ENCODE data around the gene HEG1. TPM values are rescaled to one million over a fixed set of nuclear protein-coding genes. Genes with fewer than 3 reads are reported as not detected.
A peak's percentile ranks its signal among the peaks of the same experiment; 100 is the strongest.

HEG1 gene
- total and polyA plus RNA-seq, 4 donors = 20.2 to 32.5 (median 26.3) TPM

DNA sequence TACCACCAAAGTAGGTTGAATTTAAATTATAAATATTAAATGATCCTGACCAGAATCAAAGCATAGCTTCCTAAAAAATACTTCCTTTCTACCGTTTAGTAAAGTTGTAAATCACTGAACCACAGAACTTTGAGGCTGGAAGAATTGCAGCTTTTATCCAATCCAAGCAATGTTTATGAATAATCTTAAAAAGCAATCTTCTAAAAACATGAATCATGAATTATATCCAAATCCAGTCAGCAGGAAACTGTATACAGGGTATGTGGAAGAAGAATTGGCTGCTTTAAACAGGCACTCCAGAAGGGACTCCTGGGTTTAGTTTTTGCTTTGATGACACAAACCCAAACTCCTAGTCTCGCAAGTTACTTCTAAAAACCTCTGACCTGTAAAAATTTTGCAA lies 30.2 kb downstream of the HEG1 start:
- Histone ChIP-seq H3K4me3 (ENCODE audit: low read depth, low read length) (no peak overlapping the region), H3K27me3 (ENCODE audit: control insufficient read depth, insufficient read depth, low read length) (no peaks in the 10 kb centered on the region), H3K9me3 (ENCODE audit: control insufficient read depth, insufficient read depth, low read length) (no peaks in the 10 kb centered on the region), H3K27ac (ENCODE audit: low read depth, low read length) (no peak overlapping the region), H3K4me1 (ENCODE audit: control insufficient read depth, insufficient read depth, low read length) (peaks cover 6% of the 10 kb centered on the region), H3K36me3 (ENCODE audit: control insufficient read depth, insufficient read depth, low read length) (peaks cover 3% of the 10 kb centered on the region)
- 100% methylated on average over 1 of the region's 2 CpGs for WGBS (ENCODE audit: insufficient coverage)
- no peak for DNase-seq (ENCODE audit: low read depth in 4 of 6, low spot score in 6 of 6)

DNA sequence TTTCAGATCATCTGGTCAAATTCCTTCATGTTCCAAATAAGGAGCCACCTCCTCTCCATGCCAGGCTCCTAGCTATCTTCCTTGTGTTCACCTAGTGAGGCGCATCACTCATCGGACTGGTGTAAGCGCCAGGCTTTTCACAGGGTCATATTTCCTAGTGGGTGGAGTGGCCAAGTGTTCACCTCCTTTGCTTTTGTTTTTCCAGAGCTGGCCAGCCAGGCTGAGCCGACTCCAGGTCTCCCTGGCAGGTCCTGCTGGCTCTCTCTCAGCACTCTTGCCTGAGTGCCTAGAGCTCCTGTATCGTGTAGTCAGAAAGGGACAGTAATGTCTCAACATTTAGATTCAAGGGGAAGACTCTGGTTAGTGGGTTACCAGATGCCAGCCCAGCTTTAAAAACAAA lies 31.0 kb downstream of the HEG1 start:
- no peaks in the 10 kb centered on the region for H3K9me3 ChIP-seq (ENCODE audit: control insufficient read depth, insufficient read depth, low read length)
- WGBS (ENCODE audit: insufficient coverage) = 60% methylated on average over 4 of the region's 5 CpGs
- peaks cover 3% of the 10 kb centered on the region for H3K36me3 ChIP-seq (ENCODE audit: control insufficient read depth, insufficient read depth, low read length)
- peak in 1 of 6 donors; percentile 28 for DNase-seq (ENCODE audit: low read depth in 4 of 6, low spot score in 6 of 6)
- no peaks in the 10 kb centered on the region for H3K27me3 ChIP-seq (ENCODE audit: control insufficient read depth, insufficient read depth, low read length)
- H3K4me1 ChIP-seq (ENCODE audit: control insufficient read depth, insufficient read depth, low read length) = peaks cover 6% of the 10 kb centered on the region
- H3K27ac ChIP-seq (ENCODE audit: low read depth, low read length) = peak overlapping the region; percentile 19
- H3K4me3 ChIP-seq (ENCODE audit: low read depth, low read length) = no peak overlapping the region

GRCh38 chr3:125023833-125024555 lies 31.8 kb downstream of the HEG1 start:
- Histone ChIP-seq H3K9me3 (ENCODE audit: control insufficient read depth, insufficient read depth, low read length) (no peaks in the 10 kb centered on the region), H3K36me3 (ENCODE audit: control insufficient read depth, insufficient read depth, low read length) (peaks cover 3% of the 10 kb centered on the region), H3K27me3 (ENCODE audit: control insufficient read depth, insufficient read depth, low read length) (no peaks in the 10 kb centered on the region), H3K27ac (ENCODE audit: low read depth, low read length) (no peak overlapping the region), H3K4me3 (ENCODE audit: low read depth, low read length) (no peak overlapping the region), H3K4me1 (ENCODE audit: control insufficient read depth, insufficient read depth, low read length) (peaks cover 6% of the 10 kb centered on the region)
- no peak for DNase-seq (ENCODE audit: low read depth in 4 of 6, low spot score in 6 of 6)
- WGBS (ENCODE audit: insufficient coverage) = 97% methylated on average over 6 of the region's 8 CpGs

DNA sequence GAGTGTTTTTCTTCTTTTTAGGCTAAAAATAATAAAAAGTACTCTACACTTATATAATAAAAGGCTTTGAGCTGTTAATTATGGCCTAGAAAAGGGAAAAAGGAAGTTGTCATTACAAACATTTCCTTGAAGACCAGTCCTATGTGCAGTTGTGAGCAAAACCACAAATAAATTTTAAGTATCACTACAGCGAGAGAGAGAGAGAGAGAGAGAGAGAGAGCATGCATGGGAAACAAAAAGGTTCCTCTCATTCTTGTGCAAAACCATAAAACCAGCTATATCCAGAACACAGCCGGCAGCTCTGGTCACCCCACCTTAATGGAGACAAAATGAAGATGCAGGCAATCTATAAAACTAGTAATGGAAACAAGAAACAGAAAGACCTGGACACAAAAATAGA lies 33.6 kb downstream of the HEG1 start:
- Histone ChIP-seq H3K9me3 (ENCODE audit: control insufficient read depth, insufficient read depth, low read length) (no peaks in the 10 kb centered on the region), H3K27me3 (ENCODE audit: control insufficient read depth, insufficient read depth, low read length) (no peaks in the 10 kb centered on the region), H3K27ac (ENCODE audit: low read depth, low read length) (no peak overlapping the region), H3K4me1 (ENCODE audit: control insufficient read depth, insufficient read depth, low read length) (peaks cover 6% of the 10 kb centered on the region), H3K36me3 (ENCODE audit: control insufficient read depth, insufficient read depth, low read length) (no peaks in the 10 kb centered on the region), H3K4me3 (ENCODE audit: low read depth, low read length) (no peak overlapping the region)
- WGBS (ENCODE audit: insufficient coverage) = no CpG with 5 or more reads among the region's 2 CpGs
- no peak for DNase-seq (ENCODE audit: low read depth in 4 of 6, low spot score in 6 of 6)

GRCh38 chr3:125019271-125019670 lies 36.5 kb downstream of the HEG1 start:
- 94% methylated on average over 3 of the region's 3 CpGs for WGBS (ENCODE audit: insufficient coverage)
- H3K27me3 ChIP-seq (ENCODE audit: control insufficient read depth, insufficient read depth, low read length) = no peaks in the 10 kb centered on the region
- DNase-seq (ENCODE audit: low read depth in 4 of 6, low spot score in 6 of 6) = no peak
- H3K36me3 ChIP-seq (ENCODE audit: control insufficient read depth, insufficient read depth, low read length) = peaks cover 5% of the 10 kb centered on the region
- H3K9me3 ChIP-seq (ENCODE audit: control insufficient read depth, insufficient read depth, low read length) = no peaks in the 10 kb centered on the region
- no peaks in the 10 kb centered on the region for H3K4me1 ChIP-seq (ENCODE audit: control insufficient read depth, insufficient read depth, low read length)
- H3K27ac ChIP-seq (ENCODE audit: low read depth, low read length) = no peak overlapping the region
- no peak overlapping the region for H3K4me3 ChIP-seq (ENCODE audit: low read depth, low read length)

DNA sequence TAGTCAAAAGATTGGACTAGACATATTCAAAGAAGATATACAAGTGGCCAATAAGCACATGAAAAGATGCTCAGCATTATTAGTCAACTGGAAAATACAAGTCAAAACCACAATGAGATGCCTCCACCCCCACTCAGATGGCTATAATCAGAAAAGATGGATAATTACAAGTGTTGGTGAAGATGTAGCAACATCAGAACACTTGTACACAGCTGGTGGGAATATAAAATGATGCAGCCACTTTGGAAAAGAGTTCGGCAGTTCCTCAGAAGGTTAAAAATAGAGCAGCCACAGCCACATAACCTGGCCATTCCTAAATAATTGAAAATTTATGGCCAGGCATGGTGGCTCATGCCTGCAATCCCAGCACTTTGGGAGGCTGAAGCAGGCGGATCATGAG lies 38.4 kb downstream of the HEG1 start:
- no peaks in the 10 kb centered on the region for H3K4me1 ChIP-seq (ENCODE audit: control insufficient read depth, insufficient read depth, low read length)
- H3K27ac ChIP-seq (ENCODE audit: low read depth, low read length) = no peak overlapping the region
- 100% methylated on average over 1 of the region's 2 CpGs for WGBS (ENCODE audit: insufficient coverage)

DNA sequence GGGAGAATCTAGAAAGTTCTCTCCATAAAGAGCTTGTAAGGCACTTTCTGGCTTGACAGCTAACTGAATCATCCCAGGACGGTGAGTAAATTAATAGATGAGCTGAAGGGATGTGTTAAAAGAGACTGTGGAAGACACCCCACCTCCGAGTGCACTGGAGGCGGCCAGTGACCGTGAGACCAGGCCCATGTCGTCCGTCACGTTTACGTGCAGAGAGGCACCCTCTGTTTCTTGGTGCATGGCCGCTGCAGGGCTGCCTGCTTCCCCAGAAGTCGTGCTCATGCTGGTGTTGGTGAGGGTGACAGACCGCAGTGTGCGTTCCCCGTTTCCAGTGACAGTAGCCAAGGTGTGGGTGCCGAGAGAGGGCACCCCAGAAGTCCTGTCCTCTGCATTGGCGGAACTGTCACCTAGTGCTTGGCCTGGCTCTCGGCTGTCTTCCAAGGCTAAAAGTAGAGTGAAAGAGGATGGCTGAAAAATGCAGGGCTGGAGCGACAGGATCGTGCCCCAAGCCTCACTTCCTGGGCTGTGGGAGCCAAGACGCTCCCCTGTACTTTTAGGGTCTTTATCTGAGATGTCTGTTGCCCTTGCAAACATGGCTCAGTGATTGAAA lies 41.1 kb downstream of the HEG1 start:
- 88% methylated on average over 19 of the region's 19 CpGs for WGBS (ENCODE audit: insufficient coverage)
- H3K4me1 ChIP-seq (ENCODE audit: control insufficient read depth, insufficient read depth, low read length) = no peaks in the 10 kb centered on the region
- no peak for DNase-seq (ENCODE audit: low read depth in 4 of 6, low spot score in 6 of 6)
- H3K36me3 ChIP-seq (ENCODE audit: control insufficient read depth, insufficient read depth, low read length) = peaks cover 20% of the 10 kb centered on the region
- H3K27me3 ChIP-seq (ENCODE audit: control insufficient read depth, insufficient read depth, low read length) = no peaks in the 10 kb centered on the region
- no peak overlapping the region for H3K27ac ChIP-seq (ENCODE audit: low read depth, low read length)
- H3K4me3 ChIP-seq (ENCODE audit: low read depth, low read length) = no peak overlapping the region
- H3K9me3 ChIP-seq (ENCODE audit: control insufficient read depth, insufficient read depth, low read length) = no peaks in the 10 kb centered on the region

More for the DNA sequence above, 38.4 kb downstream of the HEG1 start:
- Histone ChIP-seq H3K27me3 (ENCODE audit: control insufficient read depth, insufficient read depth, low read length) (no peaks in the 10 kb centered on the region), H3K4me3 (ENCODE audit: low read depth, low read length) (no peak overlapping the region), H3K9me3 (ENCODE audit: control insufficient read depth, insufficient read depth, low read length) (no peaks in the 10 kb centered on the region), H3K36me3 (ENCODE audit: control insufficient read depth, insufficient read depth, low read length) (peaks cover 15% of the 10 kb centered on the region)
- no peak for DNase-seq (ENCODE audit: low read depth in 4 of 6, low spot score in 6 of 6)

DNA sequence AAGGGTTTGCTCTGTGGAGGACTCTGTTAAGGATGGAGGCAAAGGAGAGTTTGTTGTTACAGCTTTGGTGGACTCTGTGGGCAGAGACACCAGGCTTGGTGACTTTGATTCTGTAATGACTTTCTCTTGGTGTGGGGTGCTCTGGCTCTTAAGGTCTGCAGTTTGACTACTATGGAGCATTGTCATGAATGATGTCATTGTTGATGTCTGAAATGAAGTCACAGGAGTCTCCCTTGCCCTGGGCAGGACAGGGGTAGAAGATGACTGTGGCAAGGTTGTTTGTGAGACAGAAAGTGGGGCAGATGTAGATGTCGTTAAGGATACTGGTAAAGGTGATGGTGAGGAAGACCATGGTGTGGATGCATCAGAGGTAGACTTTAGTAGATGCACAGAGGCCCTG lies 42.7 kb downstream of the HEG1 start:
- H3K27ac ChIP-seq (ENCODE audit: low read depth, low read length) = no peak overlapping the region
- no peaks in the 10 kb centered on the region for H3K9me3 ChIP-seq (ENCODE audit: control insufficient read depth, insufficient read depth, low read length)
- WGBS (ENCODE audit: insufficient coverage) = 90% methylated on average over 1 of the region's 1 CpG
- no peaks in the 10 kb centered on the region for H3K4me1 ChIP-seq (ENCODE audit: control insufficient read depth, insufficient read depth, low read length)
- no peak overlapping the region for H3K4me3 ChIP-seq (ENCODE audit: low read depth, low read length)
- H3K27me3 ChIP-seq (ENCODE audit: control insufficient read depth, insufficient read depth, low read length) = no peaks in the 10 kb centered on the region
- H3K36me3 ChIP-seq (ENCODE audit: control insufficient read depth, insufficient read depth, low read length) = peaks cover 20% of the 10 kb centered on the region
- no peak for DNase-seq (ENCODE audit: low read depth in 4 of 6, low spot score in 6 of 6)

GRCh38 chr3:125011941-125012340 lies 43.9 kb downstream of the HEG1 start:
- no peaks in the 10 kb centered on the region for H3K27me3 ChIP-seq (ENCODE audit: control insufficient read depth, insufficient read depth, low read length)
- no peaks in the 10 kb centered on the region for H3K4me1 ChIP-seq (ENCODE audit: control insufficient read depth, insufficient read depth, low read length)
- peak in 1 of 6 donors; percentile 36 for DNase-seq (ENCODE audit: low read depth in 4 of 6, low spot score in 6 of 6)
- H3K27ac ChIP-seq (ENCODE audit: low read depth, low read length) = no peak overlapping the region
- H3K9me3 ChIP-seq (ENCODE audit: control insufficient read depth, insufficient read depth, low read length) = no peaks in the 10 kb centered on the region
- peaks cover 20% of the 10 kb centered on the region for H3K36me3 ChIP-seq (ENCODE audit: control insufficient read depth, insufficient read depth, low read length)
- WGBS (ENCODE audit: insufficient coverage) = 48% methylated on average over 6 of the region's 7 CpGs
- H3K4me3 ChIP-seq (ENCODE audit: low read depth, low read length) = no peak overlapping the region

GRCh38 chr3:125010393-125010792 lies 45.4 kb downstream of the HEG1 start:
- peaks cover 20% of the 10 kb centered on the region for H3K36me3 ChIP-seq (ENCODE audit: control insufficient read depth, insufficient read depth, low read length)
- H3K4me3 ChIP-seq (ENCODE audit: low read depth, low read length) = no peak overlapping the region
- H3K27ac ChIP-seq (ENCODE audit: low read depth, low read length) = no peak overlapping the region
- 95% methylated on average over 6 of the region's 7 CpGs for WGBS (ENCODE audit: insufficient coverage)
- H3K27me3 ChIP-seq (ENCODE audit: control insufficient read depth, insufficient read depth, low read length) = no peaks in the 10 kb centered on the region
- no peaks in the 10 kb centered on the region for H3K9me3 ChIP-seq (ENCODE audit: control insufficient read depth, insufficient read depth, low read length)
- H3K4me1 ChIP-seq (ENCODE audit: control insufficient read depth, insufficient read depth, low read length) = peaks cover 6% of the 10 kb centered on the region
- DNase-seq (ENCODE audit: low read depth in 4 of 6, low spot score in 6 of 6) = no peak

Measured in spinal cord (tissue), 10 donors.